Loucy (cell line): ENCODE data around the gene CACNA2D3.

Experiments
- H2AFZ ChIP-seq: fragments of 200-600 bp; sonication (generic); 2 replicates; pipeline ENCODE4 v1.6.0; 2016; ENCODE audit warnings: antibody characterized with exemption, mild to moderate bottlenecking, low read length, moderate library complexity
- H3F3A ChIP-seq: fragments of 200-600 bp; 2 replicates; pipeline ENCODE4 v1.6.0; 2016; ENCODE audit warnings: antibody characterized with exemption, low read depth, mild to moderate bottlenecking
- H3K27me3 ChIP-seq: fragments of 200-600 bp; sonication (generic); 2 replicates; pipeline ENCODE4 v1.6.1; 2014; ENCODE audit warnings: low read length, mild to moderate bottlenecking; ENCODE audit not compliant: insufficient read depth, poor library complexity, severe bottlenecking
- H3K36me3 ChIP-seq: fragments of 200-600 bp; sonication (generic); 2 replicates; pipeline ENCODE4 v1.6.1; 2016; ENCODE audit warnings: low read length; ENCODE audit not compliant: insufficient read depth
- H3K4me1 ChIP-seq: fragments of 200-600 bp; sonication (generic); 2 replicates; pipeline ENCODE4 v1.5.1; 2014; ENCODE audit warnings: low read length, mild to moderate bottlenecking; ENCODE audit not compliant: insufficient read depth, poor library complexity, severe bottlenecking
- H3K4me2 ChIP-seq: fragments of 200-600 bp; sonication (generic); 2 replicates; pipeline ENCODE4 v1.6.0; 2014; ENCODE audit warnings: antibody characterized with exemption, low read length, low read depth, mild to moderate bottlenecking; ENCODE audit not compliant: poor library complexity, severe bottlenecking
- H3K4me3 ChIP-seq: fragments of 200-600 bp; sonication (generic); 2 replicates; pipeline ENCODE4 v1.5.1; 2014; ENCODE audit warnings: low read length, mild to moderate bottlenecking, mixed read lengths; ENCODE audit not compliant: poor library complexity, severe bottlenecking
- H3K79me2 ChIP-seq: fragments of 200-600 bp; sonication (generic); 2 replicates; pipeline ENCODE4 v1.6.1; 2014; ENCODE audit warnings: low read length; ENCODE audit not compliant: insufficient read depth
- H3K9ac ChIP-seq: fragments of 200-600 bp; sonication (generic); 2 replicates; pipeline ENCODE4 v1.6.0; 2014; ENCODE audit warnings: mild to moderate bottlenecking, low read depth, low read length, moderate library complexity; ENCODE audit not compliant: poor library complexity, severe bottlenecking
- H3K9me2 ChIP-seq: fragments of 200-600 bp; sonication (generic); replicated peaks from 2 replicates; pipeline ENCODE4 v1.6.1; 2016; ENCODE audit warnings: low read depth, low read length, mixed read lengths
- H3K9me3 ChIP-seq: fragments of 200-600 bp; sonication (generic); 2 replicates; pipeline ENCODE4 v1.6.1; 2014; ENCODE audit warnings: mild to moderate bottlenecking, antibody characterized with exemption, low read length, low read depth; ENCODE audit not compliant: insufficient read depth
- H4K20me1 ChIP-seq: fragments of 200-600 bp; sonication (generic); 2 replicates; pipeline ENCODE4 v1.6.0; 2014; ENCODE audit warnings: antibody characterized with exemption, low read length, mild to moderate bottlenecking; ENCODE audit not compliant: insufficient read depth, poor library complexity, severe bottlenecking
- EZH2phosphoT487 ChIP-seq: fragments of 200-600 bp; IDR thresholded peaks from 2 replicates; pipeline ENCODE4 v1.6.1; 2018; ENCODE audit warnings: antibody characterized with exemption, mild to moderate bottlenecking, moderate library complexity, borderline replicate concordance
- TF ChIP-seq, protein P1 (sequence below): fragments of 200-600 bp; sonication (generic); conservative IDR thresholded peaks from 2 replicates; pipeline ENCODE4 v1.5.1; 2014; ENCODE audit warnings: mild to moderate bottlenecking, antibody characterized with exemption, low read length

Gene CACNA2D3

DNA sequence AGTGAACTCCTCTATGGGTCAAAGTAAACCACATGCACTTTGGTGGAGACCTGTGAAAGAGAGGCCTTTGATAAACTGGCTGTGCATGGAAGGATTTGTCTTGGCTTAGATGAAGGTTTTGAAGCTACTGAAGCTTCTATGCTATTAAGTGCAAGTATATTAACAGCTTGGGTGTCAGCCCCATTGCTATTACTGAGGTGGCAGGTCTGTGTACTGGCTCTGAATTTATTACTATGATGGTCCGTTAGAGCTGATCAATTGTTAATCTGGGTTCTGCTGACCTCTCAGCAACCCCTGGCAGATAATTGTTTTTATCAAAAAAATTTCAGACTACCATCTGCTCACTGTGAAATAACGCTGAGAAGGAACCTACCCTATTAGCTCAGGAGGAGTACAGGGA lies 268.2 kb downstream of the CACNA2D3 start:
- Histone ChIP-seq H3K4me2 (no peak overlapping the region), H3K27me3 (no peaks in the 10 kb centered on the region), H3K4me1 (no peaks in the 10 kb centered on the region), H3K36me3 (no peaks in the 10 kb centered on the region), H3K4me3 (no peak overlapping the region), H3K9ac (no peak overlapping the region), H2AFZ (no peak overlapping the region), H3F3A (no peaks in the 10 kb centered on the region), H4K20me1 (no peaks in the 10 kb centered on the region), H3K9me3 (no peaks in the 10 kb centered on the region), H3K9me2 (no peaks in the 10 kb centered on the region), H3K79me2 (no peaks in the 10 kb centered on the region)
- TF ChIP-seq EZH2phosphoT487: no peak
- TF ChIP-seq, protein P1, sequence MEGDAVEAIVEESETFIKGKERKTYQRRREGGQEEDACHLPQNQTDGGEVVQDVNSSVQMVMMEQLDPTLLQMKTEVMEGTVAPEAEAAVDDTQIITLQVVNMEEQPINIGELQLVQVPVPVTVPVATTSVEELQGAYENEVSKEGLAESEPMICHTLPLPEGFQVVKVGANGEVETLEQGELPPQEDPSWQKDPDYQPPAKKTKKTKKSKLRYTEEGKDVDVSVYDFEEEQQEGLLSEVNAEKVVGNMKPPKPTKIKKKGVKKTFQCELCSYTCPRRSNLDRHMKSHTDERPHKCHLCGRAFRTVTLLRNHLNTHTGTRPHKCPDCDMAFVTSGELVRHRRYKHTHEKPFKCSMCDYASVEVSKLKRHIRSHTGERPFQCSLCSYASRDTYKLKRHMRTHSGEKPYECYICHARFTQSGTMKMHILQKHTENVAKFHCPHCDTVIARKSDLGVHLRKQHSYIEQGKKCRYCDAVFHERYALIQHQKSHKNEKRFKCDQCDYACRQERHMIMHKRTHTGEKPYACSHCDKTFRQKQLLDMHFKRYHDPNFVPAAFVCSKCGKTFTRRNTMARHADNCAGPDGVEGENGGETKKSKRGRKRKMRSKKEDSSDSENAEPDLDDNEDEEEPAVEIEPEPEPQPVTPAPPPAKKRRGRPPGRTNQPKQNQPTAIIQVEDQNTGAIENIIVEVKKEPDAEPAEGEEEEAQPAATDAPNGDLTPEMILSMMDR: no peak

DNA sequence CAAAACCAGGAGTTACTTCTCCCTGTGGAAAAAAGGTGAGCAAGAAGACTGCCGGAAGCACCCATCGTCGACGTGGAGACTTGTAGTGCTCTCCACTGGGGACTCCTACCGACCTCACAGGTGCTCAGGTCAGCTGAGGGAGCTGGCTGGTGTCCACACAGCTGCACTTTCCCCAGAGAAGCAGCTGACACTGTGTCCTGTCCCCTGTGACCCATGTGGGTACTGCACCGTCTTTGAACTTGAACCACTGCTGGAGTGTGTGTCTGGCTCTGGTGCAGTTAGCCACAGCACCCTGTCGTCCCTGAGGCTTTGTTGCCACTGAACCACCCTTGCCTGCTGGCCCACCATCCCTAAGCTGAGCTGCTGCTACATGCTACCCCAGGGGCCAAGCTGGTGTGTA lies 270.8 kb downstream of the CACNA2D3 start:
- Histone ChIP-seq H3K4me1 (no peaks in the 10 kb centered on the region), H3K4me3 (no peak overlapping the region), H3K4me2 (no peak overlapping the region), H3F3A (no peaks in the 10 kb centered on the region), H2AFZ (no peak overlapping the region), H4K20me1 (no peaks in the 10 kb centered on the region), H3K79me2 (no peaks in the 10 kb centered on the region), H3K9me2 (no peaks in the 10 kb centered on the region), H3K27me3 (no peaks in the 10 kb centered on the region), H3K9ac (no peak overlapping the region), H3K9me3 (no peaks in the 10 kb centered on the region), H3K36me3 (no peaks in the 10 kb centered on the region)
- TF ChIP-seq EZH2phosphoT487: no peak
- TF ChIP-seq, protein P1: no peak

DNA sequence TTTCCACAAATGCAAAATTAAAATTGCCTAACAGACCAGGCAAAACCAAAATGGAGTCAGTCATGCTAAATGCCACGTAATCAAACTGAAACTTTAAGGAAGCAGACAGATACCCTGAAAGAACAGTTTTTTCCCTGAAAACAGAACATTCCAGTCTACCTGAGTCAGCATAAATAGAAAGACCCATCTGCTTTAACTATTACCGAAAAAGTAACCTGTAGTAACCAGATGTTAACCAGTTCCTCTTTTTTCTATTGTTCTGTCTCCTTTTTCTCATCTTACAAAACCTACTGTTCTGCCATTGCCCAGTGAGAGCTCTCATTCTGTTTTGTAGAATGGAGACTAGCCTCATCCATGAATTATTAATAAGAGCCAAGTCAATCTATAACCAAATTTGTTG lies 286.0 kb downstream of the CACNA2D3 start:
- H3K79me2 ChIP-seq: no peaks in the 10 kb centered on the region
- H3K4me2 ChIP-seq: no peak overlapping the region
- H3K4me3 ChIP-seq: no peak overlapping the region
- TF ChIP-seq EZH2phosphoT487: no peak
- TF ChIP-seq, protein P1: no peak
- H3K4me1 ChIP-seq: no peaks in the 10 kb centered on the region
- 0 out of 2 replicates have a peak, but pooled peaks cover 3% of the 10 kb centered on the region for H3K9me2 ChIP-seq
- H2AFZ ChIP-seq: no peak overlapping the region
- no peaks in the 10 kb centered on the region for H3K9me3 ChIP-seq
- no peaks in the 10 kb centered on the region for H3K36me3 ChIP-seq
- H3F3A ChIP-seq: no peaks in the 10 kb centered on the region
- no peaks in the 10 kb centered on the region for H4K20me1 ChIP-seq
- H3K9ac ChIP-seq: no peak overlapping the region
- H3K27me3 ChIP-seq: no peaks in the 10 kb centered on the region
